ENCODE results near the gene CCL3. TPM values are rescaled to one million over a fixed set of nuclear protein-coding genes. Genes with fewer than 3 reads are reported as not detected.

The CCL3 gene
- total RNA-seq, 1 donor from 2014 or later, result not detected

- H3K27ac ChIP-seq (replicated peaks), result no peak overlapping the region
- intact Hi-C loops (cut with micrococcal nuclease), result no loop called here
Measured at GRCh38 chr17:36055171-36055570, 34.8 kb downstream of the CCL3 start.

GRCh38 chr17:36049643-36050042, 40.3 kb downstream of the CCL3 start:
- H3K27ac ChIP-seq (replicated peaks), result no peak overlapping the region
- no peaks in the 10 kb centered on the region for H3K36me3 ChIP-seq
- no peaks in the 10 kb centered on the region for H3K4me1 ChIP-seq
- TF ChIP-seq CTCF (IDR thresholded peaks at IDR 0.05; ENCODE audit: borderline replicate concordance), result no peak
- intact Hi-C loops (cut with micrococcal nuclease), result loop anchor here (10.0 kb wide), 1 partner anchor 45 kb away; the partner anchor contains the start of gene CCL3
- DNase-seq, result no peak
- H3K27me3 ChIP-seq (ENCODE audit: low read depth), result peaks cover 14% of the 10 kb centered on the region
- peaks cover 51% of the 10 kb centered on the region for H3K9me3 ChIP-seq (replicated peaks)
- no peak overlapping the region for H3K4me3 ChIP-seq

More at GRCh38 chr17:36055171-36055570, 34.8 kb downstream of the CCL3 start:
- Histone ChIP-seq H3K36me3 (no peaks in the 10 kb centered on the region), H3K9me3 (replicated peaks) (peaks cover 28% of the 10 kb centered on the region), H3K4me3 (no peak overlapping the region), H3K27me3 (ENCODE audit: low read depth) (no peaks in the 10 kb centered on the region), H3K4me1 (no peaks in the 10 kb centered on the region)
- no peak for TF ChIP-seq CTCF (IDR thresholded peaks at IDR 0.05; ENCODE audit: borderline replicate concordance)
- DNase-seq, result no peak

- TF ChIP-seq CTCF (IDR thresholded peaks at IDR 0.05; ENCODE audit: borderline replicate concordance), result no peak
- no peak for DNase-seq
- Histone ChIP-seq H3K36me3 (no peaks in the 10 kb centered on the region), H3K27ac (replicated peaks) (no peak overlapping the region), H3K9me3 (replicated peaks) (peaks cover 50% of the 10 kb centered on the region), H3K27me3 (ENCODE audit: low read depth) (peaks cover 14% of the 10 kb centered on the region), H3K4me3 (no peak overlapping the region), H3K4me1 (no peaks in the 10 kb centered on the region)
- intact Hi-C loops (cut with micrococcal nuclease), result loop anchor here (10.0 kb wide), 1 partner anchor 47 kb away; the partner anchor contains the start of gene CCL3
Measured at GRCh38 chr17:36048066-36048465, 41.9 kb downstream of the CCL3 start.

Other genes with a start within 250 kb of the CCL3 start
- gene HEATR9, start 221.3 kb downstream of the CCL3 start, total RNA-seq, result not detected
- gene CCL5, start 209.8 kb downstream of the CCL3 start, total RNA-seq, result 0.60 TPM
- not detected for gene RDM1, start 159.4 kb downstream of the CCL3 start, total RNA-seq
- not detected for gene LYZL6, start 146.4 kb downstream of the CCL3 start, total RNA-seq
- gene CCL16, start 108.6 kb downstream of the CCL3 start, total RNA-seq, result not detected
- 8.8 TPM for gene CCL14, start 103.4 kb downstream of the CCL3 start, total RNA-seq
- not detected for gene CCL15, start 88.6 kb downstream of the CCL3 start, total RNA-seq
- gene CCL23, start 72.2 kb downstream of the CCL3 start, total RNA-seq, result not detected
- gene CCL18, start 25.9 kb downstream of the CCL3 start, total RNA-seq, result 1.1 TPM
- 0.91 TPM for gene CCL4, start 13.7 kb upstream of the CCL3 start, total RNA-seq
- 3.4 TPM for gene TBC1D3B, start 86.5 kb upstream of the CCL3 start, total RNA-seq
- not detected for gene CCL3L1, start 106.6 kb upstream of the CCL3 start, total RNA-seq
- gene CCL4L2, start 120.9 kb upstream of the CCL3 start, total RNA-seq, result not detected
- not detected for gene TBC1D3I, start 174.4 kb upstream of the CCL3 start, total RNA-seq
- gene TBC1D3G, start 233.7 kb upstream of the CCL3 start, total RNA-seq, result not detected

All from left ventricle myocardium inferior (tissue), 1 donor.